GM21360 (cell line): ENCODE measurements around the gene PMF1.
A peak's percentile ranks its signal among the peaks of the same experiment; 100 is the strongest.
"Not testable (repeated sequence)": the region's sequence is repeated elsewhere in the genome, so short reads cannot be mapped to it uniquely, and the experiment has no call there.

ENCODE experiments used
- ATAC-seq: cut with Tn5 transposase; IDR thresholded peaks from one replicate; pipeline ENCODE4 v1.9.1; 2021; ENCODE audit warnings: mild to moderate bottlenecking, moderate library complexity; ENCODE audit not compliant: unreplicated experiment

The PMF1 gene

DNA sequence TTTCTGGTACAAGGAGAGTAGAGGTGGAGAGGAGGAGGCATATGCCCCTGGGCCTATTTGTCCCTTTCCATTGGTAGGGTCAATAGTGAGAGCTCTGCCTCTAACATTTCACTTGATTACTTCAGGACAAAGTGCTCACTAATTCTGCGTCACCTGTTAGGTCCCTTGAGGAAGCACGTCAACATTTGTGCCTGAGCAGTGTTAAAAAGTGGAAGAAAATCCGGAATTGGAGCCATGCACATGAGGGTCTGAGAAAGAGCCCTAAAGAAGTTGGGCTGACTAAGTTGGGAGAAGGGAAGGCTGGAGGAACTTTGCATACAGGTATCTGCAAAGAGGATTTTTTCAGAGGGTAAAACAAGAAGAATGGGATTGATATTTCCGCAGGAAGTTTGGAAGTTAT lies 17.0 kb upstream of the PMF1 start:
- no peak for ATAC-seq

DNA sequence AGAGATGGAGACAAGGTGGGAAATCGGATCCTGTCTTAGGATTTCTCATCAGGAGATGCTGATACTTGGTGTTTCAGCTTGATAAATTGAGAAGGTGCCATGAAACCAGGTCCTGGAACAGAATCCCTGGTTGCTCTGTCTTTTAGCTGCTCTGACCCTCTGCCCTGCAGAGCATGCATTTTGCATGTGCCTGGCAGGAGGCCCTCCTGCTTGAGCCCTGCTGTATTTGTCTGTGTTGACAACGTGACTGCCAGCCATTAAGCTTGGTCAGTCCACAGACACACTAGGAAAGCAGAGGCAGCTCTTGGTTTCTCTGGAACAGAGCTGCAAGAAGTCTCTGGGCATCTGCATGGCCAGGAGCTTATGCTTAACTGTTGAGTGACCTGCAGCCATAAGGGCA lies 16.4 kb upstream of the PMF1 start:
- no peak for ATAC-seq

DNA sequence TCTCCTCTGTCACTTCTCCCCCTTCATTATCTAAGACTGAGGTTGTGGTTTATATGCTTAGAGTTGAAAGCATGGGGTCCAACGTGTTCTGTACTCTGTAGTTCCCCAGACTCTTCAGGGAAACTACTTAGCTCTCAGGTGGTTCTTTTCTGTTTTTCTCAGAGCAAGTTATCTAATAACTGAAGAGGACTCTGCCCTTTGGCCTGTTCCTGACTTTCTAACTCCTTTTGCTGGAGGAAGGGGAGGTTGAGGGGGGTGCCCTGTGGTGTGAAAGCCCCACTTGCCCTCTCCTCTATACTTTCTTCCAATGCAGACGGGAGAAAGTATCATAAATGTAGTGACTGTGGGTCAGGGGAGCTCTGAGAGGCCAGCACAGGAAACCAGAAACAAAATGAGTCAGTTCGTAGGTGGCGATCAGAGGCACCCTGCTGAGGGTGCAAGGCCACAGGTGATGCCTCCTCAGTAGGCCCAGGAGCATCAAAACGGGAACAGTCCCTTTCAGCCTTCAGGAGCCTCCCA lies 13.9 kb upstream of the PMF1 start:
- no peak for ATAC-seq

DNA sequence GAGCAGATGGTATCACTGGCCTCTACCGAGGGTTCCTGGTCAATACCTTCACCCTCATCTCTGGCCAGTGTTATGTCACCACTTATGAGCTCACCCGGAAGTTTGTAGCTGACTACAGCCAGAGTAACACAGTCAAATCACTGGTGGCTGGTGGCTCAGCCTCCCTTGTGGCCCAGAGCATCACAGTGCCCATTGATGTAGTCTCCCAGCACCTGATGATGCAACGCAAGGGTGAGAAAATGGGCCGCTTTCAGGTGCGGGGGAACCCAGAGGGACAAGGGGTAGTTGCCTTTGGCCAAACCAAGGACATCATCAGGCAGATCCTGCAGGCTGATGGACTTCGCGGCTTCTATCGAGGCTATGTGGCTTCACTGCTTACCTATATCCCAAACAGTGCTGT lies 12.8 kb upstream of the PMF1 start:
- no peak for ATAC-seq

DNA sequence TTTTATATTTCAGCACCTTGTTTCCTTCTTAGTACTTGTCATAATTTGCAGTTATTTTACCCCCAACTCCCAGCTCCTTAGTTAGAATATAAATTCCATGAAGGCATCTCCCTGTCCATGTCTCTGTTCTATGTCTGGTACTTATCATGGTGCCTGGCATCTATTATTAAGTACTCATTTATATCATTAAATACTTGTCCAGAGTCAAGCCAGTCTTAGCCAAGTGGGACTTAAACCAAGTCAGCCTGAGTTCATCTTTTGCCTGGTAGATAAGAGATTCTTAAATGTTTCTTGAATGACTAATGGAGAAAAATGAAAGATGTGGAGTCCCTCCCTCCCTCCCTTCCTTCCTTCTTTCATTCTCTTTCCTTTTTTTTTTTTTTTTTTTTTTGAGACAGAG lies 9.5 kb upstream of the PMF1 start:
- ATAC-seq: no peak

DNA sequence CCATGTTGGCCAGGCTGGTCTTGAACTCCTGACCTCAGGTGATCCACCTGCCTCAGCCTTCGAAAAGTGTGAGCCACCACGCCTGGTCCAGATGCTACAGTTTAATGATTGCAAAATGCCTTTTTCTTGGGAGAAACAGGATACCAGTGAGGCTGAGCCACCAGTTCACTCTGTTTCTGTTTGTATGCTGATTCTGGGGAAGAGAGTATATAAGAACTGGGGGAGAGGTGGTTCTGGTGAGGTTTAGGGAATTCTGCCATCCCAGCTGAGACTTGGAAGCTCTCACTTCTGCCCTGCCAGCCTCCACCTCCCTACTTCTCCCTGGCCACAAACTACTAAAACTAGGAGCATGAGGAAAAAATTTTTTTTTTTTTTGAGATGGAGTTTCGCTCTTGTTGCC lies 8.1 kb upstream of the PMF1 start:
- ATAC-seq: no peak

DNA sequence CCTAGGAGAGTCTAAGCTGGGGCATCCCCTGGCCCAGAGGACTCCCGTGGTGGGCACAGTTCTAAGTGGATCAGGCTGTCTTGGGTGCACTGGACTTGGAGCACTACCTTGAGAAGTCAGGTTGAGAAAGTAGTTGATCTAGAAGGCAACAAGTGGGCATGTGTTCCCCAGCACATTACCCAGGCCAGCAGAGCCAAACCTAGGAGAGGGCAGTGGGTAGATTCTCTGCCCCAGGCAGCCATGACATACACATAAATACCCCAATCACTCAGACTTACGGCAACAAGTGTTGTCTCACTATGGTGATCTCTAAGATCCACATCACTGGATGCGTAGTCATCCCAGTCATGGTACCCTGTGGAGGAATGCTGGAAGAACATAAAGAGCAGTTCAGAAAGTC lies 1.6 kb upstream of the PMF1 start:
- ATAC-seq: no peak

DNA sequence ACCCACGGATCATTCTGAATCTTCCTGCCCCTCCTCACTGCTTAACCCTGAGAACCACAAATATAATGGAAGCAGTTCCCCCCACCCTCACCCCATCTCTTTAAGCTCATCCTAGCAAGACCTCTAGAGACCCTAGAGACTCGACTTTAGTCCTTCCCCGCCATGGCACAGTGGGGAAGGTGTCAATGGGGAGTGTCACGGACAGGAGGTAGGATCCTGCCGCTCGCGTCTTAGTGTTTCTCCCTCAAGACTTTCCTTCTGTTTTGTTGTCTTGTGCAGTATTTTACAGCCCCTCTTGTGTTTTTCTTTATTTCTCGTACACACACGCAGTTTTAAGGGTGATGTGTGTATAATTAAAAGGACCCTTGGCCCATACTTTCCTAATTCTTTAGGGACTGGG lies 677 bp upstream of the PMF1 start:
- no peak for ATAC-seq

DNA sequence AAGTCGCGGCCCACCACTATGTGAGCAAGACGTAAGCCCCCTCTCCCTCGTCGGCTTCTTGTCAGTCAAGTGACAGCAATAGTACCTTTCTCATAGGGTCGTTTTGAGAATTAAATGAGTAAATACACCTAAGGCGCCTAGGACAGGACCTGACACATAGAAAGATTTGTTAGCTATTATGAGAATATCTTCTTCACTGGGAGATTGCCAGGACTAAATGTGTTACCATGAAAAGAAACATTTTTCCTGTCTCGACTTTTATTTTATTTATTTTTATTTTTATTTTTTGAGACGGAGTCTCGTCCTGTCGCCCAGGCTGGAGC lies 798 bp downstream of the PMF1 start:
- ATAC-seq: no peak

DNA sequence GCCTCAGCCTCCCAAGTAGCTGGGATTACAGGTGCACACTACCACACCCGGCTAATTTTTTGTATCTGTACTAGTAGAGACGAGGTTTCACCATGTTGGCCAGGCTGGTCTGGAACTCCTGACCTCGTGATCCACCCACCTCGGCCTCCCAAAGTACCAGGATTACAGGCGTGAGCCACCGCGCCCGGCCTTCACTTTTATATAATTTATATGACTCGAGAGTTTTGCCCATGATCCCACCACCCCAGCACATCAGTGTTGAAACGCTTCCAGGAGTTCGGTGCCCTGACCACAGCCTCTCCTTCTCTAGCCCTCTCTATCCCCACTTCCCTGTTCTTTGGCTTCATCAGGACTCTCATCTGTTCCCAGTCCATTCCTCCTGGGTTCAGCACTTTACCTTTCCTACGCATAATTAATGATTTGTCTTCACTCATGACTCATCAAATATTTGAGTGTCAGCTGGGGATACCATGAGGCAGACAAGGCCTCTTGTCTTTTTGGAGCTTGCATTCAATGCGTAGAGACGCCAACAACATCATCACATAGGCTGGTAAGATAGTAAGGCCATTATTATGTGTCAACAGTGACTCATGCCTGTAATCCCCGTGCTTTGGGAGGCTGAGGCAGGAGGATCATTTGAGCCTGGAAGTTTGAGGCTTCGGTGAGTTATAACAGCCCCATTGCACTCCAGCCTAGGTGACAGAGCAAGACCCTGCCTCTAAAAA lies 1.4 kb downstream of the PMF1 start:
- ATAC-seq: no peak

DNA sequence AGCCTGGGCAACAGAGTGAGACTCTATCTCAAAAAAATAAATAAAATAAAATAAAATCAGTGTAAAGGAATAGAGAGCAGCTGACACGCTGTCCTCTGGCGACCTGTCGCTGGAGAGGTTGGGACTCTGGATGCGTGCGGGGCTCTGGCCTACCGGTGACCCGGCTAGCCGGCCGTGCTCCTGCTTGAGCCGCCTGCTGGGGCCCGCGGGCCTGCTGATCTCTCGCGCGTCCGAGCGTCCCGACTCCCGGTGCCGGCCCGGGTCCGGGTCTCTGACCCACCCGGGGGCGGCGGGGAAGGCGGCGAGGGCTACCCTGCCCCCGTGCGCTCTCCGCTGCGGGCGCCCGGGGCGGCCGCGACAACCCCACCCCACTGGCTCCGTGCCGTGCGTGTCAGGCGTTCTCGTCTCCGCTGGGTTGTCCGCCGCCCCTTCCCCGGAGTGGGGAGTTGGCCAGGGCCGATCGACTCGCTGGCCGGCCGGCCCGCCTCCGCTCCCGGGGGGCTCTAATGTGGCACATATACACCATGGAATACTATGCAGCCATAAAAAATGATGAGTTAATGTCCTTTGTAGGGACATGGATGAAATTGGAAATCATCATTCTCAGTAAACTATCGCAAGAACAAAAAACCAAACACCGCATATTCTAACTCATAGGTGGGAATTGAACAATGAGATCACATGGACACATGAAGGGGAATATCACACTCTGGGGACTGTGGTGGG lies 3.7 kb downstream of the PMF1 start:
- not testable (repeated sequence) for ATAC-seq

DNA sequence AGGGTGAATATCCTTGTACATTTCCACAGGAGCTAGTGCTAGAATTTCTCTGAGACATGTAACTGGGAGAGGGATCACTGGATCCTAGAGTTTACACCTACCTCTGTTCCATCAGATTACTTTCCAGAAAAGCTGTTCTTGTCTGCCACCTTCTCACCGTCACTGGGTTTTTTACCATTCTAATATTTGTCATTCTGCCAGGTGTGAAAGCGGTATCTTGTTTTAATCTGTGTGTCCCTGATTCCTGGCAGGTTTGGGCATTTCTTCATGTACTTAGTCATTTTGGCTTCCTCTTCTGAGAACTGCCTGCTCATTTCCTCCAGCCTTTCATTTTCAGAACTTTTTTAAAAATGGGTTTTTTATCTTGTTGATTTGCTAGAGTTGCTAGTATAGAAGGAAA lies 5.1 kb downstream of the PMF1 start:
- ATAC-seq: no peak

DNA sequence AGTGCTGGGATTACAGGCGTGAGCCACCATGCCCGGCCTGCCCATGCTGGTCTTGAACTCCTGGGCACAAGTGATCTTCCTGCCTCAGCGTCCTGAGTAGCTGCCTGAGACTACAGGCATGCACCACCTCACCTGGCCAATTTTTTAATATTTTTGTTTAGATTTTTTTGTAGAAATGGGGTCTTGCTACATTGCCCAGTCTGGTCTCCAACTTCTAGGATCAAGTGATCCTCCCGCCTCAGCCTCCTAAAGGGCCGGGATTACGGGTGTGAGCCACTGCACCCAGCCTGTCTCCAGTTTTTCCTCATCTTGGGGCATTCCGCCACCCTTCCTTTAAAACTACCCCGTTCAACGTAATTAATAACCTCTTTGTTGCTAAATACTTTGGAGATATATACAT lies 7.4 kb downstream of the PMF1 start:
- no peak for ATAC-seq

DNA sequence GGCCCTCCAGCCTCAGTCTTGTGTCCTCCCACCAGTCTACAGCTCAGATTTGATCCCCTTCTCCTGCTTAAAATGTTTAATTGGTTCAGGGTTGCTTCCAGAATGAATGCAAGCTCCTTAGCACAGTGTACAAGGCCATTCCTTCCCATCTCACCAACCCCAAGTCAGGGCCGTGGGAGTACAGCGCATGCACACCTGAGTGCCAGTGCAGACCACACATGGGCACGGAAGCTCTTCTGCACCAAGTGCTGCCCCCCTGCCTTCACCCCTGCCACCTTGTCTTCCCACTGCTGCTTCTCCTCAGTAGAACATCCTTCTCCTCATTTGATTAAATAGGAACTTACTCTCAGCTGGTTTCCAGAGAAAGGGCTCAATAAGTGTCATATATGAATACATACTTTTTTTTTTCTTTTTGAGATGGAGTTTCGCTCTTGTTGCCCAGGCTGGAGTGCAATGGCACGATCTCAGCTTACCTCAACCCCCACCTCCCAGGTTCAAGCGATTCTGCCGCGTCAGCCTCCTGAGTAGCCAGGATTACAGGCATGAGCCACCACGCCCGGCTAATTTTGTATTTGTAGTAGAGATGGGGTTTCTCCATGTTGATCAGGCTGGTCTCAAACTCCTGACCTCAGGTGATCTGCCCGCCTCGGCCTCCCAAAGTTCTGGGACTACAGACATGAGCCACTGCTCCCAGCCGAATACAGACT lies 9.3 kb downstream of the PMF1 start:
- no peak for ATAC-seq

DNA sequence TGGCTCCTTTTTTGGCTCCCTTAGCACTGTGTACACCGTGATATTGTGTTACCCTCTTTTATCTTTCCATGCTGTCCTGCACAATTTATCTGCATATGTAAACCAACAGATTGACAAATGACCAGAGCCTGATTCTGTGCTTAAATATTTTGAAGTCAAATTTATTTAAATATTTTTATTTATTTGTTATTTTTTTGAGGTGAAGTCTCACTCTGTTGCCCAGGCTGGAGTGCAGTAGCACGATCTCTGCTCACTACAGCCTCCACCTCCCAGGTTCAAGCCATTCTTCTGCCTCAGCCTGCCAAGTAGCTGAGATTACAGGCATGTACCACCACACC lies 12.8 kb downstream of the PMF1 start:
- no peak for ATAC-seq

DNA sequence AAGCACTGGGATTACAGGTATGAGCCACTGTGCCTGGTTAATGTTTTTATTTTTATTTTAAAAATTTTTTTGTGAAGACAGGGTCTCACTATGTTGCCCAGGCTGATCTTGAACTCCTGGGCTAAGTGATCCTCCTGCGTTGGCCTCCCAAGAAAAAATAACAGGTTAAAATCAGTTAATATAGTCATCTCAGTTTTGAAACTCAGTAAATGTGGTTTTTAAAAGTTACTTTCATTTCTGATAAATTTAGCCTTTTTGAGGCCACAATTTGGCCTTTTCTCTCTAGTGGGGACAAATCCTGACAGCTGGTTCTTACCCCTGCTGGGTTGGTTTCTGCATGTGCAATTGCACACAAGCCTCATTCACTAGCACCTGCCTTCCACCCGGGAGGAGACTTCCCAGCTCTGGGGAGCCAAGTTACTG lies 13.3 kb downstream of the PMF1 start:
- ATAC-seq: peak; percentile 72

DNA sequence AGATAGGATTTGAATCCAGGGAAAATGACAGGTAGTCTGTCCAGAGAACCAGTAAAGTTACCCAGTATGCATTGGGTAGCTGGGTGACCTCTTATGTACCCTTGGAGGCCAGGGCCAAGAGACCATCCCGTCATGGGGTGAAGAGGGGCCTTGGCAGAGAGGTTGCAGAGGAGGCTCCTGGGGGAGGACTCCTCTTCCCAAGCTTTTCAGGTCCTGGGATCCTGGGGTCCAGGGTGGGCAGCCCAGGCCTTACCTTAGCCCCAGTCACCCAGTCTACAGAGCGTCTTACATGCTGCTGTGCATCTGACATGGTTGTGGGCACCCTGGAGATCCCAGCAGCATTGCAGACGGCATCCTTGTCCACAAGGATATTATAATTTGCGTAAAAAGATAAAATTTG lies 14.0 kb downstream of the PMF1 start:
- no peak for ATAC-seq

DNA sequence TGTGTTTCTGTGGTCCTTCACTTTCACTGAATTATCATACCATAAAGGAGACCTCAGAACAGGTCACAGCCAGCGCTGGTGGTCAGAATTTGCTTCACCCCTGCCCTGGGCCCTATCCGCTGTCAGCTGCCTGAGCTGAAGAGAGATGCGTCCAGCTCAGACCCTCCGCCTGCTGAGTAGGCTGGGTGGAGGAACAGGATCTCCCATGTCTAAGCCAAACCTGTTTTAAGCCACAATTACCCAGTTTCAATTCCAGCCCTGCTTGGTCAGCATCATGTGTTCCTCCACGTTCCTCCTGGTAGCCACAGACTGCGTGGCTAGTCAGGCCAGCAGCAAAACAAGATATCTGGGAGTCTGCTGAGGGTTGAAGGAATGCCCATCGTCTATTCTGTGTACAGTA lies 15.7 kb downstream of the PMF1 start:
- ATAC-seq: no peak

DNA sequence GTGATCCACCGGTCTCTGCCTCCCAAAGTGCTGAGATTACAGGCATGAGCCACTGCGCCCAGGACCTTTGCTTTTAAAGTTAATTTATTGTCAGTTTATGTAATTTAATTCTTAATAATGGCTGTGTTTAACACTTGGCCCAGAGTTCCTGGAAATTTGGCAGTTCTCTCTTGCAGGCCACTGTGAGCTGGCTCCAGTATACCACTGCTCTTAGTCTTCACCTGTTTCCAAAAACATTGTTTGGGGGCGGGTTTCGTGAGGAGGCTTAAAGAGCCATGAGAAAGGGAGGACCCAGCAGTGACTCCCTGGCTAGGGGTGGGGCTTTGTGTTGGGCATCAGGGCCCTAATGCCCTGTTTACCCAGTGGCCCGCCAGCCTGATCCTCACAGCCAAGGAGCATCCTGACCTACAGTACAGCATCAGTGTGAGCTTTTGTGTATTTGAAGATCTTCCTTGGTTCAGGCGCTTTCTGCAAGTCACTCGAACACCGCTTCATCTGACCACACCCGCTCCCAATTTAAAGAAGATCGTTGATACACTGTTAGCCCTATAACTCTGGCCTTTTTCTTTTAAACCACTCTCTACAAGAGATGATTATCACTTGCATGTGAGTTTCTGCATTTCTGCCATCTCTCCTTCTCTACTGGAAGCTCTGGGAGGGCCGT lies 17.1 kb downstream of the PMF1 start:
- ATAC-seq: no peak

DNA sequence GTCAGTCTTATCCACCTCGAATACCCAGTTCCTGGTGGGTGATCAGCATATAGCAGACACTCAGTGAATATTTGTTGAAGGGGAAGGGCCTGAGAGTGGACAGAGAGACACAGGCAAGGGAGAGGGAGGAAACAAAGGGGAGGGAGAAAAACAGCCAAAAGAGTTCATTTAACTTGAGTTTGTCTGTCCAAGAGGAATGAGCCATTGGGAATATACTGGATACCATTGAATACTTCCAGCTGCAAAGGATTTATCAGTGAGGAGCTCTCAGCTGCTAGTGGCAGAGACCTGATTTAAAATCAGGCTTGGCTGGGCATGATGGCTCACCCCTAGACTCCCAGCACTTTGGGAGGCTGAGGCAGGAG lies 17.6 kb downstream of the PMF1 start:
- ATAC-seq: no peak

DNA sequence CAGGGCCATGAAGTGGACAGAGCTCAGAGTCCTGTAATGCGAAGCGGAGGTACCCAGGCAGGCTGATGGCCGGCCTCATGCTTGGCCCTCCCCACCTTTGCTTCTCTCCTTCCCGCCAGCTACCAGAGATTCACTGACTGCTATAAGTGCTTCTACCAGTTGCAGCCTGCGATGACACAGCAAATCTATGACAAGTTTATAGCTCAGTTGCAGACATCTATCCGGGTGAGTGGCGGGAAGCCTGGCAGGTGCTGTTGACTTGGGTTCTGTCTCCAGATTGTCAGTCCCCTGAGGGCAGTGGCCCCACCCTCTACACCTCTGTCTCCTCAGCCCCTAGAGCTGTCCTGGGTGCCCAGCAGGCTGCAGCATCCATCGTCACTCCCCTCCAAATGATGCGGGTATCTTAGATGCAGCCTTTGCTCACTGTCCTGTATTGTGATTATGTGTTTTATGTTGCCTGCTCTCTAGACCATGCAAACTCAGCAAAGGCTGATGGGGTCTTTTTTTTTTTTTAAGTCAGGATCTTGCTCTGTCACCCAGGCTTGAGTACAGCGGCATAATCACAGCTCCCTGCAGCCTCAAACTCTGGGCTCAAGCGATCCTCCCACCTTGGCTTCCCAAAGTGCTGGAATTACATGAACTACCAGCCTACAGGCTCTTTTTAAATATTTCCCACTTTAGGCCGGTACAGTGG lies 19.5 kb downstream of the PMF1 start:
- ATAC-seq: no peak
